Measurements from ENCODE around the gene NUP50. TPM values are rescaled to one million over a fixed set of nuclear protein-coding genes. Genes with fewer than 3 reads are reported as not detected.

NUP50 gene
- total and polyA plus RNA-seq, 8 donors, result 14.6 to 443 (median 113) TPM

- peak overlapping the region in 4 of 5 donors; percentile 17 to 76 (median 72) for H3K27ac ChIP-seq
- H3K4me1 ChIP-seq, result peaks cover 0 to 57% (median 28%) of the 10 kb centered on the region in 4 donors
- H3K27me3 ChIP-seq, result no peaks in the 10 kb centered on the region
- H3K9me3 ChIP-seq, result no peaks in the 10 kb centered on the region
- WGBS, 5 donors, result 67 to 79% (median 70%) methylated on average over 11 to 26 of the region's 26 CpGs
- DNase-seq, result peak in 1 of 2 donors; percentile 59
- no peak overlapping the region for H3K4me3 ChIP-seq
- TF ChIP-seq POLR2AphosphoS5 (IDR thresholded peaks at IDR 0.05), result no peak
- no peak for TF ChIP-seq POLR2A (IDR thresholded peaks at IDR 0.05)
- no peak for TF ChIP-seq CTCF (IDR thresholded peaks at IDR 0.05)
- no peaks in the 10 kb centered on the region for H3K36me3 ChIP-seq
- intact Hi-C loops (cut with DNase I; ENCODE audit: low total_unique reads), result no loop called here
Measured at GRCh38 chr22:45225732-45226502, 62.2 kb downstream of the NUP50 start.

GRCh38 chr22:45226503-45227186 lies 62.9 kb downstream of the NUP50 start:
- Histone ChIP-seq H3K27ac (peak overlapping the region in 4 of 5 donors; percentile 17 to 76 (median 72)), H3K27me3 (no peaks in the 10 kb centered on the region), H3K9me3 (no peaks in the 10 kb centered on the region), H3K4me1 (peaks cover 0 to 50% (median 28%) of the 10 kb centered on the region in 4 donors), H3K4me3 (no peak overlapping the region), H3K36me3 (no peaks in the 10 kb centered on the region)
- TF ChIP-seq CTCF (IDR thresholded peaks at IDR 0.05), result no peak
- TF ChIP-seq EP300 (IDR thresholded peaks at IDR 0.05), result no peak
- no peak for TF ChIP-seq POLR2A (IDR thresholded peaks at IDR 0.05)
- TF ChIP-seq POLR2AphosphoS5 (IDR thresholded peaks at IDR 0.05), result no peak
- intact Hi-C loops (cut with DNase I; ENCODE audit: low total_unique reads), result no loop called here
- 55 to 76% (median 59%) methylated on average over 13 to 17 of the region's 17 CpGs for WGBS, 5 donors
- DNase-seq, result peak in 1 of 2 donors; percentile 41

GRCh38 chr22:45227645-45228400 lies 64.1 kb downstream of the NUP50 start:
- no peaks in the 10 kb centered on the region for H3K36me3 ChIP-seq
- H3K9me3 ChIP-seq, result no peaks in the 10 kb centered on the region
- peak overlapping the region in 2 of 5 donors; percentile 43 to 76 for H3K27ac ChIP-seq
- H3K4me1 ChIP-seq, result peaks cover 0 to 47% (median 31%) of the 10 kb centered on the region in 4 donors
- no peaks in the 10 kb centered on the region for H3K27me3 ChIP-seq
- TF ChIP-seq POLR2A (IDR thresholded peaks at IDR 0.05) (no peak), CTCF (IDR thresholded peaks at IDR 0.05) (no peak), EP300 (IDR thresholded peaks at IDR 0.05) (no peak), POLR2AphosphoS5 (IDR thresholded peaks at IDR 0.05) (no peak)
- no peak for DNase-seq
- no peak overlapping the region for H3K4me3 ChIP-seq
- intact Hi-C loops (cut with DNase I; ENCODE audit: low total_unique reads), result no loop called here
- 83 to 91% (median 88%) methylated on average over 12 to 16 of the region's 16 CpGs for WGBS, 5 donors

GRCh38 chr22:45228401-45228754 lies 64.7 kb downstream of the NUP50 start:
- peak overlapping the region in 2 of 5 donors; percentile 43 to 76 for H3K27ac ChIP-seq
- no peaks in the 10 kb centered on the region for H3K9me3 ChIP-seq
- intact Hi-C loops (cut with DNase I; ENCODE audit: low total_unique reads), result no loop called here

More at GRCh38 chr22:45228401-45228754, 64.7 kb downstream of the NUP50 start:
- DNase-seq, result no peak
- Histone ChIP-seq H3K4me3 (no peak overlapping the region), H3K36me3 (no peaks in the 10 kb centered on the region), H3K27me3 (no peaks in the 10 kb centered on the region), H3K4me1 (peaks cover 0 to 49% (median 30%) of the 10 kb centered on the region in 4 donors)
- TF ChIP-seq POLR2AphosphoS5 (IDR thresholded peaks at IDR 0.05) (no peak), POLR2A (IDR thresholded peaks at IDR 0.05) (no peak), EP300 (IDR thresholded peaks at IDR 0.05) (no peak), CTCF (IDR thresholded peaks at IDR 0.05) (no peak)
- 87 to 98% (median 95%) methylated on average over 5 to 8 of the region's 8 CpGs for WGBS, 5 donors
